ENCODE measurements around the gene WDFY2.

The WDFY2 gene

DNA sequence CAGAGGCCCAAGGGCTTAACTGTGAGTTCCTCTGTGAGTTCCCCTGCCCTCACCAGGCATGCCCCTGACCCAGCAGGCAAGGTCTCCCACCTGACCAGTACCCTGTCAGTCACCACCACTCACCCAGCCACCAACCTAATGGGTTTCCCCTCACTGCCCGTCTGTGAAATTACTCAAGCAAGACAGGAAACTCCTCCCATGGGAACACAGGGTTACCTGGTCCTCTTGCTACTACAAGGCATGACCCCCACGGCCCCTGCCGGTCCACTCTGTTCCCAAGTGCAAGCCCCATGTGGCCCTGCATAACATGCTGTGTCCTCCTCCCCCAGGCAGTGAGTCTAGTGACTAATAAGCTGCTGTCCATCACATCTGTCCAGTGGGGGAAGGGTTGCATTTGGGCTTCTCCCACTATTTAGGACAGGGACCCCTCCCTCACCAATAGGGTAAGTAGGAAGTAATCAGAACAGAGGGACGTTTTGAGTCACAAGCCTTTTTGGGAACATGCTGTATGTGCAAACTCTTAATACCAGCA, 227.7 kb downstream of the WDFY2 start:
- DNase-seq (ENCODE audit: low read depth in 2 of 3, low spot score in 1 of 3) = no peak

- DNase-seq (ENCODE audit: low read depth in 2 of 3, low spot score in 1 of 3) = no peak
Observed at GRCh38 chr13:51814071-51814470, 229.8 kb downstream of the WDFY2 start.

DNA sequence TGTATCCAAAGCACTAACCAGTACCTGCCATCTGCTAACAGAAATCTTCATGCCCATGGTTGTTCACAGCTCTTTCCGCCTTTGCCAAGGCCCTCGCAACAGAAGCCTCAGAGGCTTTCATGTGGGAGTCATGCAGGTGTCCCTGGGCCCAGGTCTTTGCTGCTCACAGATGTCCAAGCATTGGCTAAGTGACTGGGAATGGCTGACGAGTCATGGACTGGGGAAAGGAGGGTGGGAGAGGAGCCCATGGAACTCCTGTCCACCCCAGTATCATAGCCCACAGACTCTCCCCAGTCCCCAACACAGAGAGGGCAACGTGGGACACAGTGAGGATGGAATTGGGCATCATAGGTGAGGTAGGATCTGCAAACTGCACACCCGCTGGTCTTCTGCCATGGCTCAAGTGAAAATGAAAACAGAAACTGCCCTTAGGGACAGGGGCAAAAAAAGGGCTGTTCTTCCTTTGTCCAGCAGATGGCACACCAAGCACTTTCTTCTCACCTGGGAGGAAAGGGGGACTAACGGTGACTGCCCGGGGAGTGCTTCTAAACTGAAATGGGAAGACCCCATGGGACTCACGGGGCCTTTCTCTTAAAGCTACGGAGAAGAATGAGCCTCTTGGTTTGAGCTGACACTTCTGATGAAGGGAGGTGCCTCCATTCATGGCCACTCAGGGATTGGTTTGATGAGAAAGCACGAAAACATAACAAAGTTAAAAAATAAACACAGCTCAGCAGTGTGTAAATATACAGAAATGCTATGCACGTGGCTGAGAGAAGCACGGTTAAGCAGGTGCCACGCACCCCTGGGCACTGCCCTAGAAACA, 230.8 kb downstream of the WDFY2 start:
- peak; percentile 55 to 79 (median 56) for DNase-seq (ENCODE audit: low read depth in 2 of 3, low spot score in 1 of 3)

GRCh38 chr13:51815848-51816247, 231.6 kb downstream of the WDFY2 start:
- DNase-seq (ENCODE audit: low read depth in 2 of 3, low spot score in 1 of 3) = no peak

DNA sequence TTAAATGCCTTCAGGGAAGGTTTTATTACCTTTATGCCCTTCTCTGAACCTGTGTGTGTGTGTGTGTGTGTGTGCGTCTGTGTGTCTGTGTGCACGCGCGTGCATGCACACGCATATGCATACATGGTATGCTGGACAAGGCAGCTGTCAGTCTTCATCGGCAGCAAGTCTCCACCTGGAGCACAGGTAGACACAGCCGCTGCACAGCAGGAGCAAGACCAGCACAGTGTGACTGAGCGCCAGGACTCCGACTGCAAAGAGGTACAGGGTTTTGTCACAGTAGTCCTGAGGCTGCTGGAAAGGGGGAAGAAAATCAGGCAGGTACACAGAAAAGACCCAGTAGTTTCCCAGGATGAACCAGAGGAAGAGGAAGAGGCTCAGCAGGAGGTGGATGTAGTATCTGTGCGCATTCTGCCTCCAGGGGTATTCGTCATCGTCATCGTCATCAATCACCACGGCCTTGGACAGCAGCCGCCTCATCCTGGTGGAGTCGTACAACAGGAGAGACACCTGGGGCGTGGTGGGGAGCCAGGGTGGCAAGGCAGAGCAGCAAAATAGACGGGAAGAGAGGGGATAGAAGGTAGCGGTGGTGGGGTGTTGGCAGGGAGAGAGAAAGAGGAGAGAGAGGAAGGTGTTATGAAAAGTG, 232.5 kb downstream of the WDFY2 start:
- DNase-seq (ENCODE audit: low read depth in 2 of 3, low spot score in 1 of 3) = no peak

Data from stimulated activated CD4-positive, alpha-beta T cell treated with anti-CD3 and anti-CD28 coated beads, Interleukin-12 subunit alpha, Interleukin-12 subunit beta, amount 100 ng/mL, for 48 hours (primary cell).